Jurkat, Clone E6-1 (cell line): ENCODE results near the gene ORMDL2.
"Not testable (repeated sequence)": the region's sequence is repeated elsewhere in the genome, so short reads cannot be mapped to it uniquely, and the experiment has no call there.

Experiments used
- DNase-seq: peaks from one replicate; pipeline ENCODE4 v3.0.0-alpha.2; 2011; ENCODE audit warnings: low read depth, low spot score
- H3K4me3 ChIP-seq: 2 replicates; pipeline ENCODE4 v1.5.1; 2011; ENCODE audit warnings: mild to moderate bottlenecking, low read length, control low read depth, moderate library complexity

The ORMDL2 gene

DNA sequence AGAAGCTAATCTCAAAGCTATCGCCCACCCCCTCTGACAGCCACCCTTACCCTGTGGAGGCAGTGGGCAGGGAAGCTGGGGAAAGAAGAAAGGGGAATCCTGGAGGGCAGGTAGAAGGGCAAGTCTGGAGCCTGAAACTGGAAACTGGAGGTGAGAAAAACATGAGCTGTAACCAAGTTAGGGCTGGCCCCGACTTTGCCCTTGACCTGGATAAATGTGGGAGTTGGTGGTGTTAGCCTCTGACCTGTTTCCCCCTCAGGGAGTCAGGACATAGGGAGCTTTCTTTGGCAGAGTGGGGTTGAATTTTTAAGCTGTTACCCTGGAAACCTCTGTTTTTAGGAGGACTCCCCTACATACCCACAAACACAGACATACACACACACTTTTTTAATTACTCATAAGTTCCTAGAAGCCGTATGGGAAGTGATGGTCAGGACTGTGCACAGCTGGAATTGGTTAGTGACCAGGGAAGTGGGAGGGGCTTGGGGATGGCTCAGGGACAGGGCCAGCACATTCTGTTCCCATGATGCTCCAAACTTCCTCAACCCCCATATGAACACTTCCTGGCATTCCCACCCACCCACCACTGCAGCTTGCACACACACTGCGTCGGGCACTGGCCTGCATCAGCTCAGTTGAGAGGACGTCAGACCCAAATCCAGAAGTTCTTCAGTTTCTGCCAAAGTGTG, 29.9 kb downstream of the ORMDL2 start:
- no peak for DNase-seq
- H3K4me3 ChIP-seq = no peak overlapping the region

DNA sequence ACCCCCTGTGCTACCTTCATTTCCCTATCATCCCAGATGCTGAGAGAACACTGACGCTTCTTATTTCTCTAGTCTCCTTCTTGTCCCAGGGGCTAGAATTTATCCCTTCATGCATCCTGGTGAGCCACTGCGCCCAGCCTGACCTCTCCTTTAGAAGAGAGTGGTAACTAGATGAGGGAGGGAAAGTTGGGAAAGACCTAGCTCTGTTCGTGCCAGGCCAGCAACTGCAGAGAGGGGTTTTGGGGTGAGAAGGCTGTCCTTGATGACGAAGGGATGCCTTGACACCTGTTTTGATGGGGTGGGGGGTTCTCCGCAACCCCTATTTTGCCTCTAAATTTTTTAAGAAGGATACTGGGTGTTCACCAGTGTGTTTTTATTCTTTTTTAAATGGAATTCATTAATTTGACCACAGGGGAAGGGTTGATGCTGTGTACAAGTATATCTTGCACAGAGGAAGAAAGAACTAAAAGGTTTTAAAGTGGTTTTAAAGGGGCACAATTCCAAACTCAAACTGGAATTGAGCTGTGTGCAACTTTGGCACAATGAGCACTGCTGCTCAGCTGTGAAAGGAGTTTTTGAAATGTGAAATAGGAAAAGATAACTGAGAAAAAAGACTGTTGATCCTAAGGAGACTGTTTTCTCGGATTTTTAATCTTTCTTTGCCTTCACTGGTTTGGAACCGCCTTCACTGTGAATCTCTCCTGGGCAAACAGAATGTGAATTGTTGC, 31.9 kb downstream of the ORMDL2 start:
- no peak for DNase-seq
- H3K4me3 ChIP-seq = no peak overlapping the region

DNA sequence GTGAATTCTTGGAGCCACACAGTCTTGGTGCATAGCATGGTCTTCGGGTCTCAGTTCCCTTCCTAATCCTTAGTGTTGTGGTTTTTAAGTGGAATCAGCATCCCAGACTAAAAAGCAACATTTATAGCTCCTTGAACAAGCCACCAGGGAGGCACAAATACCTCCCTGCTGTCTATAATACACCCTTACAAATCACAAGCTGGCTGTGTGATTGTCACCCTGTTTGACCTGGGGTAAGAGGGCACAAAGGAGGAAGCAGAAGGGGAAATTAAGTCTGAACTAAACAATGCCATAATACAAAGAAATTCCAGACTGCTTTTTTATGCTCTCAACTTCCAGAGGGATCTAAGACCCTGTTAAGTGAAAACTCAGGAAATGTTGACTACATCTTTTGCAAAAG, 32.6 kb downstream of the ORMDL2 start:
- H3K4me3 ChIP-seq = no peak overlapping the region
- DNase-seq = no peak

GRCh38 chr12:55850893-55851292, 33.1 kb downstream of the ORMDL2 start:
- DNase-seq = no peak
- H3K4me3 ChIP-seq = no peak overlapping the region

GRCh38 chr12:55852740-55853139, 34.9 kb downstream of the ORMDL2 start:
- DNase-seq = no peak
- H3K4me3 ChIP-seq = no peak overlapping the region

DNA sequence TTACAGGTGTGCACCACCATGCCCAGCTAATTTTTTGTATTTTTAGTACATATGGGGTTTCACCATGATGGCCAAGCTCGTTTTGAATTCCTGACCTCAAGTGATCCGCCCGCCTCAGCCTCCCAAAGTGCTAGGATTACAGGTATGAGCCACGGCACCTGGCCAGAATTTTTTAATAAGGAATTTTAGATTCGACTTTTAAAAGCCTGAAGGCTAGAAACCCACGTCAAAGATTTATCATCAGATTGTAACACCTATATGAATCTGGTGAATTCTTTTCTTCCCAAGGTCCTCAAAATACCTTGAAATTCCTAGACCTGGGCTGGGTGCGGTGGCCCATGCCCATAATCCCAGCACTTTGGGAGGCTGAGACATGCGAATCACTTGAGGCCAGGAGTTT, 43.6 kb downstream of the ORMDL2 start:
- no peak for DNase-seq

GRCh38 chr12:55861871-55862270, 44.0 kb downstream of the ORMDL2 start:
- DNase-seq = no peak
- H3K4me3 ChIP-seq = no peak overlapping the region

More for the DNA sequence above, 43.6 kb downstream of the ORMDL2 start:
- no peak overlapping the region for H3K4me3 ChIP-seq

DNA sequence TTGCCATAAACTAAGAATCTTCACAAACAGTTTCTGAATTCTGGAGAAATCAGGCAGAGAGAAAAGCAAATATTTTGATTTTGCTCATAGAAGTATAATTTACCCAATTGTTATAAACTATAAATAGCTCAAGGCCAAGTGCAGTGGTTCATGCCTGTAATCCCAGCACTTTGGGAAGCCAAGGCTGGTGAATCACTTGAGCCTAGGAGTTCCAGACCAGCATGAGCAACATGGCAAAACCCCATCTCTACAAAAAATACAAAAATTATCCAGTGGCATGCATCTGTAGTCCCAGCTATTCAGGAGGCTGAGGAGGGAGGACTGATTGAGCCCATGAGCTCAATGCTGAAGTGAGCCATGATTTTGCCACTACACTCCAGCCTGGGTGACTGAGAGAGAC, 44.4 kb downstream of the ORMDL2 start:
- DNase-seq = no peak
- H3K4me3 ChIP-seq = no peak overlapping the region

DNA sequence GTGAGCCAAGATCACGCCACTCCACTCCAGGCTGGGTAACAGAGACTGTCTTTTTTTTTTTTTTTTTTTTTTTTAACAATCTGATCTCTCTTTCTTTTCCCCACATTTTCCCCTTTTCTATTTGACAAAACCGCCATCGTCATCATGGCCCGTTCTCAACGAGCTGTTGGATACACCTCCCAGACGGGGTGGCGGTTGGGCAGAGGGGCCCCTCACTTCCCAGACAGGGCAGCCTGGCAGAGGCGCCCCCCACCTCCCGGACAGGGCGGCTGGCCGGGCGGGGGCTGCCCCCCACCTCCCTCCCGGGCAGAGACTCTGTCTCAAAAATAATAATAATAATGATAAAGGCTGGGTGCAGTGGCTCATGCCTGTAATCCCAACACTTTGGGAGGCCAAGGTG, 45.1 kb downstream of the ORMDL2 start:
- H3K4me3 ChIP-seq, DNase-seq: not testable (repeated sequence)

GRCh38 chr12:55865327-55865726, 47.5 kb downstream of the ORMDL2 start:
- DNase-seq = no peak
- no peak overlapping the region for H3K4me3 ChIP-seq

DNA sequence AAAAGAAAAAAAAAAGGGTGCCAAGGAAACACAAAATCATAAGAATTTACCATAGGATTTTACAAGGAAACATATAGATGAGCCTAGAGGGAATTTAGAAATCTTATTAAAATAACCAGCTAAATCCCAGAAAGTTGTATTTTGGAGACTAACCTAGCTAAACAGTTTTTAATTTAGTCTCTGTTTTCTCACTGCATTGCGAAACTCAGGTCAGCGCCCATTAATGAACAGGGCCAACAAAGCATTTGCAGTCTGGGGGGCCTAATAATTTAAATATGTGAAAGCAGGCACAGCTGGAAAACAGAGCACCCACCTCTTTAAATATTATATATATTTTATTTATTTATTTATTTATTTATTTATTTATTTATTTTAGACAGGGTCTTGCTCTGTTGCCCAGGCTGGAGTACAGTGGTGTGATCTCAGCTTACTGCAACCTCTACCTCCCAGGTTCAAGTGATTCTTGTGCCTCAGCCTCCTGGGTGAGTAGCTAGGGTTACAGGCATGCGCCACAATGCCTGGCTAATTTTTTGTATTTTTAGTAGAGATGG, 48.7 kb downstream of the ORMDL2 start:
- DNase-seq, H3K4me3 ChIP-seq: not testable (repeated sequence)
